ENCODE results near the gene CD37.
A peak's percentile ranks its signal among the peaks of the same experiment; 100 is the strongest.
"Not testable (repeated sequence)": the region's sequence is repeated elsewhere in the genome, so short reads cannot be mapped to it uniquely, and the experiment has no call there.

CD37 gene

GRCh38 chr19:49331187-49331586 is 4.0 kb upstream of the CD37 start:
- not testable (repeated sequence) for DNase-seq (ENCODE audit: low spot score)

DNA sequence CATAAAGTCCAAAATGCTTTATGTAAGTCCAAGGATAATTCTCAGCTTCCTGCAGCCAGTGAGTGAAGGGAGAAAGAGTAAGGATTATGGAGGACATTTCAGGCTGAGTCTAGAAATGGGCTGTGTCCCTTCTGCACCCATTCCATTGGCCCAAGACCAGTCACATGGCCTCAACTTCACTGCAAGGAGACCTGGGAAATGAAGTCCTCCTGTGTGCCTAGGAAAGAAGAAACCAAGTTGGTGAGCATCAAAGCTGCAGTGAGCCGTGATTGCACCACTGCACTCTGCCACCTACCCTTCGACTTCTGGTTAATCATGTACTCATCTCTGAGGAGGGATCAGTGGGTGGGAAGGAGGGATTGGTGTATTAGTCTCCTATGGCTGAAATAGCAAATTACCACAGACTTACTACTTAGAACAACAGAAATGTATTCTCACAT is 3.6 kb upstream of the CD37 start:
- peak; percentile 68 for DNase-seq (ENCODE audit: low spot score)

DNA sequence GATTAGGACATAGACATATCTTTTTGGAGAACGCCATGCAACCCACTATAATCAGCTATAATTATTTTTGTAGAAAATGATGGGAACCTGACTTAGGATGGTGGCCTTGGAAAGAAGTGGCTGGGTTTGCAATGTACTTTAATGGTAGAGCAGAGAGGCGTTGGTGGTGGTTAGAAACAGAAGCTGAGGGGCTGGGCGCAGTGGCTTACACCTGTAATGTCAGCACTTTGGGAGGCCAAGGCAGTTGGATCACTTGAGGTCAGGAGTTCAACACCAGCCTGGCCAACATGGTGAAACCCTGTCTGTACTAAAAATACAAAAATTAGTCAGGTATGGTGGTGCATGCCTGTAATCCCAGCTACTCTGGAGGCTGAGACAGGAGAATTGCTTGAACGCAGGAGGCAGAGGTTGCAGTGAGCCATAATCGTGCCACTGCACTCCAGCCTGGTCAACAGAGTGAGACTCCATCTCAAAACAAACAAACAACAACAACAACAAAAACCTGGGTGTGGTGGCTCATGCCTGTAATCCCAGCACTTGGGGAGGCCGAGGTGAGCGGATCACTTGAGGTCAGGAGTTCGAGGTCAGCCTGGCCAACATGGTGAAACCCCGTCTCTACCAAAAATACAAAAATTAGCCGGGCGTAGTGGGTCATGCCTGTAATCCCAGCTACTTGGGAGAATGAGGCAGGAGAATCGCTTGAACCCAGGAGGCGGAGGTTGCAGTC is 2.4 kb upstream of the CD37 start:
- not testable (repeated sequence) for DNase-seq (ENCODE audit: low spot score)

- DNase-seq (ENCODE audit: low spot score) = no peak
These were observed 1.8 kb upstream of the CD37 start for GRCh38 chr19:49333418-49333805.

GRCh38 chr19:49333811-49334288 is 1.4 kb upstream of the CD37 start:
- no peak for DNase-seq (ENCODE audit: low spot score)

DNA sequence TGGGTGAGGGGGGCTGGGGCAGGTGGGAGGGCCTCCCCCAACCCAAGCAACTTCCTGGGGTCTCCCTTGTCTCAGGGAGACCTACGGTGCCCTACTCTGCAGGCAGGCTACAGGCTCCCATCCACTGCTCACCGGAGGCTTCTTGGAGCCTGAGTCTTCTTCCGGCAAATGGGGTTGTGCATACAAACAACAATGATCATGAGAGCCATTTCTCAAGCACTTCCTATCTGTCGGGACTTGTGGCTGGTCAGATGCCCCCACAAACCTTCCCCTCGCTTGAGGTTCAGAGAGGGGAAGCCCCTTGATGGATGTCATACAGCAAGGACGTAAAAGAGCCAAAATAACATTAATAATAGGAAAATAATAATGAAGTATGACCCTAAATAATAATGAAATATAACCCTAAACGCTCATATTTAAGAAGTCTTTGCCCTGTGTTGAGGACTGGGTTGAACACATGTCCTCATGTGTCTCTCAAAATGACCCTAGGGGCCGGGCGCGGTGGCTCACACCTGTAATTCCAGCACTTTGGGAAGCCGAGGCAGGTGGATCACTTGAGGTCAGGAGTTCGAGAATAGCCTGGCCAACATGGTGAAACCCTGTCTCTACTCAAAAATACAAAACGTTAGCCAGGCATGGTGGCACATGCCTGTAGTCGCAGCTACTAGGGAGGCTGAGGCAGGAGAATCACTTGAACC is 727 bp downstream of the CD37 start:
- no peak for DNase-seq (ENCODE audit: low spot score)

DNA sequence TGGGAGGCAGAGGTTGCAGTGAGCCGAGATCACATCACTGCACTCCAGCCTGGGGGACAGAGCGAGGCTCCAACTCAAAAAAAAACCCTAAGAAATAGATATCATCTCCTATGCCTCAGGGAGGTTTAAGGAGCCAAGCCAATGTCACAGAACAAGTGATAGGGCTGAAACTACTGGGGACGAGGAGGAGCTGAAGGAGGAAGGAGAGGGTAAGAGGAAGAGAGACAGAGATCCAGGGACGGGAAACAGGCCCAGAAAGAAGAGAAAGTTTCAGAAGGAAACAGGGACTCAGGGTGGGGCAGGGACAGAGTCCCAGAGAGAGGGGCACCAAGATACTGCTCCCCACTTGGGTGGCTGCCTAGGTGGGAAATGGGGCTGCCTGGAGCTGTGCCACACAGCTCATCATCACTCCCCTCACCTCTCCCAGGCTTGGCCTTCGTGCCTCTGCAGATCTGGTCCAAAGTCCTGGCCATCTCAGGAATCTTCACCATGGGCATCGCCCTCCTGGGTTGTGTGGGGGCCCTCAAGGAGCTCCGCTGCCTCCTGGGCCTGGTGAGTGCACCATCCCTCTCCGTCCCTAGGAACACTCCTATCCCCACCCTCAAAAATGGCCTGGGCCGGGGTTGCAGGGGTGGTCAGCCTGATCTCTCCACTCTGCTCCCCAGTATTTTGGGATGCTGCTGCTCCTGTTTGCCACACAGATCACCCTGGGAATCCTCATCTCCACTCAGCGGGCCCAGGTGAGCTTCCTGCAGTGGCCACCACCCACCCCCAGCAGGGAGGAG is 1.5 kb downstream of the CD37 start:
- no peak for DNase-seq (ENCODE audit: low spot score)

DNA sequence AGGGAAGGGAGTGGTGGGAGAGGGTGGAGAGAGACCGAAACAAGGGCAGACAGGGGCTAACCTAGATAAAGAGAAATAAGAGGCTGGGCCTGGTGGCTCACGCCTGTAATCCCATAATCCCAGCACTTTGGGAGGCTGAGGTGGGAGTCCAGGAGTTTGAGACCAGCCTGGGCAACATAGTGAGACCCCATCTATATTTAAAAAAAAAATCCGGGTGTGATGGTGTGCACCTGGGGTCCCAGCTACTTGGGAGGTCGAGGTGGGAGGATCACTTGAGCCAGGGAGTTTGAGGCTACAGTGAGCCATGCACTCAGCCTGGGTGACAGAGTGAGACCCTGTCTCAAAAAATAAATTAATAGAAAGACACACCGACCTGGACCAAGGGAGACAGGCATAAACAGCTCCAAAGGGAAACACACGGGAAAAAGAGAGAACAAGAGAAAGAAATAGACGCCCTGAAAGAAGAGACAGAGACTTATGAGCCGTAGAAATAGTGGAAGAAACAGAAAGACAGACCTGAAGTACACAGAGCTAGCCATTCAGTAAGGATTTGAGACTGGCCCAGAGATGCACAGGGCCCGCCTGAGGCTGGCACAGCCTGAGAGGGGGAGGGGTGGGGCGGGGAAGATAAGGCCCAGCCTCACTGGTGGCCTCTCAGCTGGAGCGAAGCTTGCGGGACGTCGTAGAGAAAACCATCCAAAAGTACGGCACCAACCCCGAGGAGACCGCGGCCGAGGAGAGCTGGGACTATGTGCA is 2.2 kb downstream of the CD37 start:
- no peak for DNase-seq (ENCODE audit: low spot score)

DNA sequence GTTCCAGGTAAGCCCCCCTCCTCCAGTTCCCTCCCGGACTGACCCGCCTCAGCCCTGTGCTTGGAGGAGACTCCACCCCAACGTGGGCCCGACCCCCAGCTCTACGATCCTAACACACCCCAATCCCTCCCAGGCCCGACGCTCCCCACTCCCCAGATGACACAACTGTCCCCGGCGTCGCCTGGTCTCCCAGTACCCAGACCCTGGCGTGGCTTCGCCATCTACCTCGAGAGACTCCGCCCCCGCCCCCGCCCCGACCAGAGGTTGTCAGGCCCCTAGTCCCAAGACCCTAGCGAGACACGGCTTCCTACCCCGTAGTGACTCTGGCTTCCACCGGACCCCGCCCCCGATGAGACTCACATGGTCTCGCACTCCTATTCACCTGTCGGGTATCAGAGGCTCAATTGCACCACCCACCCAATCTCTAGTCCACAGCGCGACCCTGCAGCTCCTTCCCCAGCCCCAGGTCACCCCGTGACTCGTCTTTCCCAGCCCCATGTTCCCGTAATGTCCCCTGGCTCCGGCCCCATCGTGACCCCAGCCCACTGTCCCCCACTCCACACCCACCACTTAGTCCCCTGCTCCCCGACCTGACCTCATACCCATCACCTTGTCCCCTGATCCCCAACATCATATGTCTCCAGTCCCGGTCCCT is 2.9 kb downstream of the CD37 start:
- DNase-seq (ENCODE audit: low spot score) = no peak

DNA sequence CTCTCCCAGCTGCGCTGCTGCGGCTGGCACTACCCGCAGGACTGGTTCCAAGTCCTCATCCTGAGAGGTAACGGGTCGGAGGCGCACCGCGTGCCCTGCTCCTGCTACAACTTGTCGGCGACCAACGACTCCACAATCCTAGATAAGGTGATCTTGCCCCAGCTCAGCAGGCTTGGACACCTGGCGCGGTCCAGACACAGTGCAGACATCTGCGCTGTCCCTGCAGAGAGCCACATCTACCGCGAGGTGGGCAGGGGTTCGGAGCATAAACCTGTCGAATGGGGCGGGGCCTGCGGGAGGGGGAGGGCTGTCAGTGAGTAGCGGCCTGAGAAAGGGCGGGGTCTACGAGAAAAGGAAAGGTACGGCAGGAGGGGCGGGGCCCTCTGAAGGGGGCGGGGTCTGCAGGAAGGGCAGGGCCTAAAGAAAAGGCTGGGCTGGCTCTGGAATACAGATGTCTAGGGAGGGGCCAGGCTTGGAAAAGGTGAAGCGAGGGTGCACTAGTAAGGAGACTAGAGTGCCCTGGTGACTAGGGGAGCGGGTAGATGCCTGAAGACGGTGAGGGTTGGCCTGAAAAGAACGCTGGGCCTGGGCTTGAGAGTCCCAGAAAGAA is 3.6 kb downstream of the CD37 start:
- no peak for DNase-seq (ENCODE audit: low spot score)

DNA sequence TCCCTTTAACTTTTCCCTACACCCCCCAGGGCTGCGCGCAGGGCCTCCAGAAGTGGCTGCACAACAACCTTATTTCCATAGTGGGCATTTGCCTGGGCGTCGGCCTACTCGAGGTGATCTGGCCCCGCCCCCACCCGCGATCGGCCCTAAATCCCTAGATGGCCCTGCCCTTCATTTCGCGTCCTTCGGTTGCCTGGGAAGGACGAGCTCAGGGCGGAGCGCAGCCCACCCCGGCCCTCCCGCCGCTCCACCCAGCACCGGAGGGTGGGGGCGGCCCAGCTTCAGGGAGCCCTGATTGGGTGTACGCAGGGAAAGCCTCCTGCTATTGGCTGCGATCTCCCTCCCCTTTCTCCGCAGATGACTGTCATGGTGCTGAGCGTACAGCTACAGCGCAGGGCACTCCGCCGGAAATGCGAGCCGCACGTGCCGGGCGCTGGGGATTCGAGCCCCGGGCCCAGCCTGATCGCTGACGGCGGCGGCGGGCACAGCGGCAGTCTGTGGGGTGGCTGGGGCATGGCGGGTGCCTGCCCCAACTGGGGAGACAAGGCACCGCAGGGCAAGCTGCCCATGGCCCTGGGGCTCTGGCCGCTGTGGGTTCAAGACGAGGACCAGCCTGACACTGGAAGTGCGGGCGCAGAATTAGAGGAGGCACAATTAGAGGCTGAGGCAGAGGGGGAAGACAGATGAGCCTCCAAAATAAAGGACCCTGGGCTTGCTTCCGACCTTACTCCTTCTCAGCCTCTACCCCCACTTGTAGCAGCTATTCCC is 4.3 kb downstream of the CD37 start:
- peak; percentile 75 for DNase-seq (ENCODE audit: low spot score)

GRCh38 chr19:49340069-49340864 is 5.1 kb downstream of the CD37 start:
- DNase-seq (ENCODE audit: low spot score) = no peak

DNA sequence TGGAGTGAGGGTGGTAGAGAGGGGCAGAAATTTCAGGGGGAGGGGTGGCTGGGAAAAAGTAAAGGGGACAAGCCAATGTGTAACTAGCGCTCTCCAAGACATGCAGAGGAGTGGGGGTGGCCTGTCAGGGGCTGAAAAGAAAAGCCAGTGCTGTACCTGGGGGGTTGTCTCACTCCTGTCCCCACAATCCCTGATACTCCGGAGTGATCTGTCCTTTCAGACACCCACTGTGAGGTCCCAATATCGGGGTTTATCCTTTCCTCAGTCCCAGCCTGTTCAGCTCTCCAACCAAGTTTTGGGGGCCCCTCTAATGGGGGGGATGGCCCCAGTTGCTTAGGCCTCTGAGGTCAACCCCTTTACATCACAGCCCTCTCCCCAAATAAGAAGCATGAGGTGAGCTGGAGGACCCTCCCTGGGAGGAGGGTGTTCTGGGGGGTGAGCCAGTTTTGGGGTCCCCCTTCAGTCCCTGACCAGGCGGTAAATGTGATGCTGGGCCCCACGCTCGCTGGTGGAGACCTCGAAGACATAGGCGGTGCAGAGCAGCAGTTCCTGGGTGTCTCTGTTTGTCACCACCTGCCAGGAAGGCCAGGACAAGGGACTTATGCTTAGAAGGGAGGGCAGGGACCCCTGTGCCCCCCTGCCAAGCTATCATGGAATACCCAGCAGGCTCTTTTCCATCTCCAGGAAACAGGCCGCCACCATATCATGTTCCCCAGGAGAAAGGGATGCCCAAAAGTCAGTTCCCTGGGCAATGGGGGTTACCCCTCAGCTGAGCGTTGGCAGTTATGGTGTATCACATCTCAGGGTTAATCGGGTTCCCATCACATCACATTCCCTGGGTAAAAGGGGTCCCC is 5.9 kb downstream of the CD37 start:
- no peak for DNase-seq (ENCODE audit: low spot score)

GRCh38 chr19:49342291-49342721 is 7.1 kb downstream of the CD37 start:
- no peak for DNase-seq (ENCODE audit: low spot score)

- no peak for DNase-seq (ENCODE audit: low spot score)
These were observed 7.9 kb downstream of the CD37 start for GRCh38 chr19:49343123-49343522.

- DNase-seq (ENCODE audit: low spot score) = no peak
These were observed 9.6 kb downstream of the CD37 start for GRCh38 chr19:49344505-49345423.

GRCh38 chr19:49347191-49347590 is 12.0 kb downstream of the CD37 start:
- no peak for DNase-seq (ENCODE audit: low spot score)

Data from putamen (tissue), 1 donor.